Liver (tissue), 9 donors: Measurements from ENCODE around the gene CAPN2. TPM values are rescaled to one million over a fixed set of nuclear protein-coding genes. Genes with fewer than 3 reads are reported as not detected.

Experiments used
- DNase-seq: peaks from one replicate; pipeline ENCODE4 v3.0.0-alpha.2; 2017; ENCODE audit warnings: low spot score
- H3K27ac ChIP-seq, 2 donors: one replicate each; pipeline ENCODE4 v1.7.0; 2013; ENCODE audit warnings: inconsistent platforms in 2 of 2, low read length in 2 of 2, control low read depth in 1 of 2, low read depth in 1 of 2, mild to moderate bottlenecking in 1 of 2
- H3K27me3 ChIP-seq, 4 donors: one replicate each; pipeline versions ENCODE4 v1.6.1 to v1.7.0; 2013; ENCODE audit warnings: low read length in 3 of 4, inconsistent platforms in 1 of 4, mild to moderate bottlenecking in 1 of 4, moderate library complexity in 1 of 4; ENCODE audit not compliant: control insufficient read depth in 4 of 4, insufficient read depth in 4 of 4
- H3K36me3 ChIP-seq, 4 donors: one replicate each; pipeline versions ENCODE4 v1.6.1 to v1.7.0; 2013; ENCODE audit warnings: low read length in 3 of 4, mild to moderate bottlenecking in 3 of 4, low read depth in 1 of 4, moderate library complexity in 1 of 4; ENCODE audit not compliant: control insufficient read depth in 4 of 4, insufficient read depth in 3 of 4
- H3K4me1 ChIP-seq, 4 donors: one replicate each; pipeline versions ENCODE4 v1.6.1 to v1.7.0; 2013; ENCODE audit warnings: low read length in 3 of 4, mild to moderate bottlenecking in 3 of 4, moderate library complexity in 1 of 4; ENCODE audit not compliant: control insufficient read depth in 4 of 4, insufficient read depth in 4 of 4
- H3K4me3 ChIP-seq, 3 donors: one replicate each; pipeline versions ENCODE4 v1.6.1 to v1.7.0; 2013; ENCODE audit warnings: low read length in 3 of 3, control low read depth in 1 of 3, low read depth in 1 of 3, mild to moderate bottlenecking in 1 of 3
- H3K9ac ChIP-seq, 2 donors: one replicate each; pipeline ENCODE4 v1.7.0; 2013; ENCODE audit warnings: low read length in 2 of 2, mild to moderate bottlenecking in 2 of 2, moderate library complexity in 2 of 2, control low read depth in 1 of 2, low read depth in 1 of 2
- H3K9me3 ChIP-seq, 4 donors: one replicate each; pipeline versions ENCODE4 v1.6.1 to v1.7.0; 2013; ENCODE audit warnings: low read length in 3 of 4; ENCODE audit not compliant: control insufficient read depth in 4 of 4
- ATF3 ChIP-seq: IDR thresholded peaks from 2 replicates; pipeline ENCODE4 v1.6.1; 2016; ENCODE audit warnings: antibody characterized with exemption
- CTCF ChIP-seq: fragments of 150-350 bp; IDR thresholded peaks from 2 replicates; pipeline ENCODE4 v1.5.1; 2017; ENCODE audit warnings: improper control_type of control experiment, low read depth, low read length; ENCODE audit not compliant: missing input control
- EGR1 ChIP-seq, 2 donors: IDR thresholded peaks; 2 replicates each; pipeline ENCODE4 v1.6.1; 2016 to 2018; ENCODE audit warnings: antibody characterized with exemption in 2 of 2, low read depth in 2 of 2
- FOXA1 ChIP-seq: IDR thresholded peaks from 2 replicates; pipeline ENCODE4 v1.6.1; 2016; ENCODE audit warnings: antibody characterized with exemption
- FOXA2 ChIP-seq: IDR thresholded peaks from 2 replicates; pipeline ENCODE4 v1.6.1; 2016; ENCODE audit warnings: antibody characterized with exemption
- GABPA ChIP-seq, 2 donors: IDR thresholded peaks in 1 of 2; conservative IDR thresholded peaks in 1 of 2; 2 replicates each; pipeline ENCODE4 v1.6.1; 2016; ENCODE audit warnings: antibody characterized with exemption in 2 of 2, mild to moderate bottlenecking in 1 of 2, moderate library complexity in 1 of 2
- HNF4A ChIP-seq, 2 donors: conservative IDR thresholded peaks; 2 replicates each; pipeline ENCODE4 v1.6.1; 2016; ENCODE audit warnings: antibody characterized with exemption in 2 of 2, mild to moderate bottlenecking in 2 of 2
- HNF4G ChIP-seq: IDR thresholded peaks from 2 replicates; pipeline ENCODE4 v1.6.1; 2016; ENCODE audit warnings: antibody characterized with exemption
- JUND ChIP-seq, 2 donors: IDR thresholded peaks; 2 replicates each; pipeline ENCODE4 v1.6.1; 2016; ENCODE audit warnings: antibody characterized with exemption in 2 of 2
- MAX ChIP-seq: IDR thresholded peaks from 2 replicates; pipeline ENCODE4 v1.6.1; 2016; ENCODE audit warnings: antibody characterized with exemption
- NR2F2 ChIP-seq: IDR thresholded peaks from 2 replicates; pipeline ENCODE4 v1.6.1; 2016; ENCODE audit warnings: antibody characterized with exemption
- RAD21 ChIP-seq, 2 donors: IDR thresholded peaks; 2 replicates each; pipeline ENCODE4 v1.6.1; 2016; ENCODE audit warnings: antibody characterized with exemption in 2 of 2, mild to moderate bottlenecking in 2 of 2
- REST ChIP-seq: IDR thresholded peaks from 2 replicates; pipeline ENCODE4 v1.6.1; 2016; ENCODE audit warnings: antibody characterized with exemption, mild to moderate bottlenecking
- RXRA ChIP-seq, 2 donors: IDR thresholded peaks; 2 replicates each; pipeline ENCODE4 v1.6.1; 2017 to 2018; ENCODE audit warnings: antibody characterized with exemption in 2 of 2, mild to moderate bottlenecking in 1 of 2
- SP1 ChIP-seq: IDR thresholded peaks from 2 replicates; pipeline ENCODE4 v1.6.1; 2018; ENCODE audit warnings: antibody characterized with exemption, mild to moderate bottlenecking
- YY1 ChIP-seq: IDR thresholded peaks from 2 replicates; pipeline ENCODE4 v1.6.1; 2016; ENCODE audit warnings: antibody characterized with exemption, mild to moderate bottlenecking
- WGBS: extraction: QIAGEN DNeasy Blood & Tissue Kit; methylation state at CpG from one replicate; pipeline ENCODE4 v1.1.7; 2013; 5-methylcytosine and 5-hydroxymethylcytosine counted together
- polyA plus RNA-seq, 2 donors: library from polyadenylated mRNA; stranded (reverse) in 1 of 2; unstranded in 1 of 2; fragments of 200-250 nt in 1 of 2; fragments of >200 nt in 1 of 2; fragmentation: Nextera tagmentation in 1 of 2; extraction: Ambion mirVana in 1 of 2; gene quantifications; one replicate each; pipeline versions ENCODE4 v1.2.1 to v1.2.3, GENCODE V29; 2013 to 2015
- total RNA-seq, 2 donors: library from RNA; depleted of rRNA; stranded (reverse); fragments of >200 nt; gene quantifications; one replicate each; pipeline ENCODE4 v1.2.3, GENCODE V29; 2014
- donor health status: healthy.
- donor health status: healthy.
- donor health status: healthy.
- donor health status: healthy.
- donor health status: healthy.

Gene CAPN2
- total and polyA plus RNA-seq, 4 donors: 11.2 to 20.7 (median 15.5) TPM

- WGBS: 82% methylated on average over 14 of the region's 14 CpGs
- no peaks in the 10 kb centered on the region for H3K9me3 ChIP-seq
- peaks cover 0 to 1% (median 0%) of the 10 kb centered on the region in 4 donors for H3K36me3 ChIP-seq
- H3K27ac ChIP-seq: no peak overlapping the region
- DNase-seq: no peak
- no peak overlapping the region for H3K9ac ChIP-seq
- no peaks in the 10 kb centered on the region for H3K4me1 ChIP-seq
- H3K27me3 ChIP-seq: no peaks in the 10 kb centered on the region
- TF ChIP-seq NR2F2: no peak
- TF ChIP-seq FOXA2: no peak
- no peak for TF ChIP-seq SP1
- TF ChIP-seq ATF3: no peak
- no peak for TF ChIP-seq REST
- no peak for TF ChIP-seq YY1
- no peak for TF ChIP-seq RAD21 (IDR thresholded peaks at IDR 0.05)
- no peak for TF ChIP-seq CTCF
- no peak for TF ChIP-seq HNF4G
- TF ChIP-seq GABPA (IDR thresholded peaks at IDR 0.05 in 1 of 2, conservative IDR thresholded peaks at IDR 0.05 in 1 of 2): no peak
- no peak for TF ChIP-seq RXRA (IDR thresholded peaks at IDR 0.05)
- no peak for TF ChIP-seq MAX
- TF ChIP-seq HNF4A (conservative IDR thresholded peaks at IDR 0.05): no peak
- no peak for TF ChIP-seq JUND (IDR thresholded peaks at IDR 0.05)
- TF ChIP-seq EGR1 (IDR thresholded peaks at IDR 0.05; ENCODE audit: low read depth in 2 of 2): no peak
- no peak overlapping the region for H3K4me3 ChIP-seq
Observed at GRCh38 chr1:223738465-223739365, 26.4 kb downstream of the CAPN2 start.

- no peak for DNase-seq
- no peaks in the 10 kb centered on the region for H3K9me3 ChIP-seq
- no peak overlapping the region for H3K9ac ChIP-seq
- no peaks in the 10 kb centered on the region for H3K4me1 ChIP-seq
- H3K27ac ChIP-seq: no peak overlapping the region
- H3K27me3 ChIP-seq: no peaks in the 10 kb centered on the region
- peaks cover 0 to 1% (median 0%) of the 10 kb centered on the region in 4 donors for H3K36me3 ChIP-seq
- H3K4me3 ChIP-seq: no peak overlapping the region
- WGBS: 73% methylated on average over 7 of the region's 7 CpGs
- TF ChIP-seq REST (no peak), ATF3 (no peak), CTCF (no peak), HNF4A (conservative IDR thresholded peaks at IDR 0.05) (no peak), NR2F2 (no peak), RAD21 (IDR thresholded peaks at IDR 0.05) (no peak), FOXA2 (no peak), FOXA1 (no peak), HNF4G (no peak), MAX (no peak), EGR1 (IDR thresholded peaks at IDR 0.05; ENCODE audit: low read depth in 2 of 2) (no peak)
Observed at GRCh38 chr1:223739366-223740037, 27.2 kb downstream of the CAPN2 start.
